K562 (cell line): ENCODE measurements around the gene ZNF582. TPM values are rescaled to one million over a fixed set of nuclear protein-coding genes. Genes with fewer than 3 reads are reported as not detected.

Experiments
- AFF4 ChIP-seq: sonication (generic); formaldehyde crosslinking; IDR thresholded peaks from 2 replicates; pipeline ENCODE4 v1.8.0; 2023; ENCODE audit warnings: mild to moderate bottlenecking, missing genetic modification reagents
- CEBPZ ChIP-seq: fragments of 150-350 bp; IDR thresholded peaks from 2 replicates; pipeline ENCODE4 v1.6.1; 2014; ENCODE audit warnings: low read depth, mild to moderate bottlenecking, low read length, borderline replicate concordance
- CLOCK ChIP-seq: fragments of 250-450 bp; sonication (Bioruptor Pico); IDR thresholded peaks from 2 replicates; pipeline ENCODE4 v1.4.0; 2020; ENCODE audit warnings: mild to moderate bottlenecking, moderate library complexity, borderline replicate concordance
- FOXJ2 ChIP-seq: fragments of 200-800 bp; sonication (Bioruptor generic); IDR thresholded peaks from 2 replicates; pipeline ENCODE4 v1.6.1; 2016; ENCODE audit warnings: missing genetic modification characterization, missing compliant biosample characterization
- ILF3 ChIP-seq: fragments of 450-650 bp; IDR thresholded peaks from 2 replicates; pipeline ENCODE4 v1.6.1; 2018; ENCODE audit warnings: antibody characterized with exemption, mild to moderate bottlenecking, moderate library complexity, borderline replicate concordance
- PREB ChIP-seq: sonication (generic); formaldehyde crosslinking; IDR thresholded peaks from 2 replicates; pipeline ENCODE4 v1.8.1; 2023; ENCODE audit warnings: mild to moderate bottlenecking, missing genetic modification reagents
- ZNF174 ChIP-seq: fragments of 250-450 bp; sonication (Bioruptor Pico); IDR thresholded peaks from 2 replicates; pipeline ENCODE4 v1.4.0; 2020; ENCODE audit warnings: mild to moderate bottlenecking
- ZNF263 ChIP-seq: sonication (generic); formaldehyde crosslinking; IDR thresholded peaks from 2 replicates; pipeline ENCODE4 v1.8.0; 2022; ENCODE audit warnings: mild to moderate bottlenecking, missing genetic modification reagents, borderline replicate concordance
- ZNF282 ChIP-seq: sonication (generic); formaldehyde crosslinking; IDR thresholded peaks from 2 replicates; pipeline ENCODE4 v1.8.1; 2023; ENCODE audit warnings: missing genetic modification reagents
- ZNF41 ChIP-seq: fragments of 250-450 bp; sonication (Bioruptor Pico); conservative IDR thresholded peaks from 2 replicates; pipeline ENCODE4 v1.4.0; 2020; ENCODE audit warnings: mild to moderate bottlenecking
- polyA plus RNA-seq, 8 experiments: library from polyadenylated mRNA; depleted of rRNA in 4 of 8; stranded (reverse) in 5 of 8; unstranded in 3 of 8; fragments of >200 nt; fragmentation: Nextera tagmentation in 2 of 8; fragmentation: Illumina TruSeq in 1 of 8; extraction: Ambion mirVana in 2 of 8; extraction: Trizol in 1 of 8; gene quantifications; 2 replicates each; pipeline versions ENCODE4 v1.2.1 to v1.2.3, GENCODE V29; 2011 to 2014; ENCODE audit warnings: inconsistent platforms in 1 of 8, missing spikeins in 1 of 8
- total RNA-seq, 7 experiments: library from RNA; depleted of rRNA in 6 of 7; stranded (reverse); fragments of >200 nt in 6 of 7; fragmentation: Illumina TruSeq in 2 of 7; extraction: Trizol in 2 of 7; gene quantifications; 2 replicates each; pipeline versions ENCODE4 v1.2.1 to v1.2.3, GENCODE V29; 2011 to 2021; ENCODE audit warnings: low replicate concordance in 1 of 7

Gene ZNF582
- total and polyA plus RNA-seq, 9 of the 15 experiments (the other 6 are each of a cell fraction or from before 2014, with no cell fraction given) = 0.72 to 3.3 (median 1.6) TPM

- TF ChIP-seq CLOCK (CRISPR knock-in tag) (no peak), CEBPZ (no peak), PREB (CRISPR knock-in tag) (no peak), ZNF174 (CRISPR knock-in tag) (no peak), ZNF263 (CRISPR knock-in tag) (no peak; the same call in 1 of the 2 replicates), ZNF41 (no peak), ZNF282 (CRISPR knock-in tag) (no peak), FOXJ2 (tag) (no peak; the same call in none of the 2 replicates), ILF3 (no peak; the same call in 1 of the 2 replicates), AFF4 (CRISPR knock-in tag) (peak; percentile 58; the same call in 1 of the 2 replicates)
Observed at GRCh38 chr19:56393119-56394012, at the start of gene ZNF582 (continued).
